ES-I3 (cell line): ENCODE results near the gene EPB41L1.

Experiments used
- H3K36me3 ChIP-seq: 2 replicates; pipeline ENCODE4 v1.6.1; 2013; ENCODE audit warnings: mild to moderate bottlenecking, low read length, control low read depth, moderate library complexity; ENCODE audit not compliant: insufficient read depth
- H3K4me1 ChIP-seq: 2 replicates; pipeline ENCODE4 v1.6.1; 2013; ENCODE audit warnings: mild to moderate bottlenecking, control low read depth, low read length; ENCODE audit not compliant: insufficient read depth
- H3K9ac ChIP-seq: 2 replicates; pipeline ENCODE4 v1.6.1; 2013; ENCODE audit warnings: low read depth, mild to moderate bottlenecking, low read length, moderate library complexity
- H3K9me3 ChIP-seq: 2 replicates; pipeline ENCODE4 v1.6.1; 2013; ENCODE audit warnings: mild to moderate bottlenecking, low read length, moderate library complexity; ENCODE audit not compliant: control insufficient read depth, insufficient read depth

Gene EPB41L1

DNA sequence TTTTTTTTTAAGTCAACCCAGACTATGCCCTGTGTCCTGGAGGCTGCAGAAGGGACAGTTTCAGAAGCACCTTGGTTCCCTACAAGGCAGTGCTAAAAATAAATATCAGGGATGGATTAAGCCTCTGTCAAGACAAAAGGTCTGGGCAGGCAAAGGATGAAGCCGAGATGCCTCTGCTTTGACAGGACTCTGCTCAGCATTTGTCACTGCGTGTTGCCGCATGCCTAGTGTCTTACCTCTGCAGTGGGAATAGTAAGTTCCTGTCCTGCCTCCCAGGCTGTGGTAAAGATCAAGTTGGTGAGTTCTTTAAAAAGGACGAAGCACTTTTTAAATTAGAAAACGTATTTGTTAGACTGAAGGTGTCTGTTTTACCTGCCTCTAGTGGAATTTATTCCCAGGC, 96.9 kb downstream of the EPB41L1 start:
- Histone ChIP-seq H3K36me3 (no peaks in the 10 kb centered on the region; the same call in none of the 2 replicates), H3K4me1 (no peaks in the 10 kb centered on the region), H3K9ac (no peak overlapping the region), H3K9me3 (no peaks in the 10 kb centered on the region)

DNA sequence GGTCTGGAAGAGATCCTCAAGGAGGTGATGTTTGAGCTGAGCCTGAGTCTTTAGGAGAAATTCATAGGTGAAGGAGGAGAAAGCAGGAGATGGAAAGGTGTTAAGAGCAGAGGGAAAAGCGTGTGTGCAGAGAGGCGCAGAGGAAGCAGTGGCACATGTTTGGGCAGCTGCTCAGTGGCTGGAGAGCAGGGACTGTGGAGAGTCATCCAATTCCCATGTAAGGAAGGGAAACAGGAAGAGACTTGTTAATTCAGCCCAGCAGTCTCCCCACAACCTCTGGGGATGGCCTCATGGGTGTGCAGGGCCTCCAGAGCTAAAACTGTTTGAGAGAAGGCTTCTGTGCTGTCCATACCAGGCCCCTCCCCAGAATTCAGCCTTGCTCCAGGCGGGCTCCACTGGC, 98.0 kb downstream of the EPB41L1 start:
- Histone ChIP-seq H3K36me3 (no peaks in the 10 kb centered on the region; the same call in none of the 2 replicates), H3K9me3 (no peaks in the 10 kb centered on the region), H3K9ac (no peak overlapping the region), H3K4me1 (no peaks in the 10 kb centered on the region)

DNA sequence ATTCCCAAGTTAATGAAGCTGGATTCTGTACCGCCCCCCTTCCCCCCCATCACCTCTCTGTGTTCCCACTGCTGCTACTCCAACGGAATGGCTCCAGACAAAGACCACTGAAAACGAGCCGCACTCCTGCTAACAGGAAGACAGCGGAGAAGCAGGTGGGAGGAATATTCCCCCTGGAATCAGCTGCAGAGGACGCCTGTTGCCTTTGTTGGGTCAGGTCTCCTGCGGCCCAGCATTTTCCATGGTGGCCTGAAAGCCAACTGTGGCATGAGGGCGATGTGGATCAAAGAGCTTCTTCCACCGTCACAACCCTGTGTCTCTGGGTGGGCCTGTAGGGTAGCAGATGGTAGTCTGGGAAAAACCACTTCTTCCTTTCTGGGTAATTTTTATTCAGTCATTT, 98.5 kb downstream of the EPB41L1 start:
- Histone ChIP-seq H3K36me3 (no peaks in the 10 kb centered on the region; the same call in none of the 2 replicates), H3K4me1 (no peaks in the 10 kb centered on the region), H3K9me3 (no peaks in the 10 kb centered on the region), H3K9ac (no peak overlapping the region)

DNA sequence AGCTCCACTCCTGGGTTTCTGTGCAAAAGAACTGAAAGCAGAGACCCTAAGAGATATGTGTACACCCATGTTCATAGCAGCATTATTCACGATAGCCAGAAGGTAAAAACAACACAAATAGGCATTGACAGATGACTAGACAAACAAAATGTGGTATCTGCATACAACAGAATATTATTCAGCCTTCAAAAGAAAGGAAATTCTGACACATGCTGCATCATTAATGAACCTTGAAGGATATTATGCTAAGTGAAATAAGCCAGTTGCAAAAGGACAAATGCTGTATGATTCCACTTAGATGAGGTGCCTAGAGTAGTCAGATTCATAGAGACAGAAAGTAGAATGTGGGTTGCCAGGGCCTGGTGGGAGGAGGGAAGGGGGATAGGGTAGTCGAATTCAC, 99.5 kb downstream of the EPB41L1 start:
- Histone ChIP-seq H3K9ac (no peak overlapping the region), H3K4me1 (peaks cover 4% of the 10 kb centered on the region; the same call in 1 of the 2 replicates), H3K36me3 (no peaks in the 10 kb centered on the region; the same call in 1 of the 2 replicates), H3K9me3 (no peaks in the 10 kb centered on the region)

DNA sequence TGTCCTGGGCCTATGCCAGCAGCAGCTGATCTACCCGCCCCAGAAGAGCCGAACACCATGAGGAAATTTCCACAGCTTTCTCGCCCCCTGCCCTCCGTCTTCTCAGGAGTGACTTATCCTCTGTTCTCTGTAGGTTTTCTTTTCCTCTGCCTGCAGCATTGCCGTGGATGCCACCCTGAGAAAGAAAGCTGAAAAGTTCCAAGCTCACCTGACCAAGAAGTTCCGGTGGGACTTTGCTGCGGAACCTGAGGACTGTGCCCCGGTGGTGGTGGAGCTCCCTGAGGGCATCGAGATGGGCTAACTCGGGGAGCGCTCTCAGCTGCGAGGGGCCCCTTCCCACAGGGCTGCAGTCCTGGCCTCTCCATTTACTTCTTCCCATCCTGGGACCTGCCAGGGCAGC, 100.9 kb downstream of the EPB41L1 start:
- Histone ChIP-seq H3K9me3 (no peaks in the 10 kb centered on the region), H3K4me1 (peaks cover 8% of the 10 kb centered on the region; the same call in 1 of the 2 replicates), H3K9ac (no peak overlapping the region), H3K36me3 (no peaks in the 10 kb centered on the region; the same call in 1 of the 2 replicates)

DNA sequence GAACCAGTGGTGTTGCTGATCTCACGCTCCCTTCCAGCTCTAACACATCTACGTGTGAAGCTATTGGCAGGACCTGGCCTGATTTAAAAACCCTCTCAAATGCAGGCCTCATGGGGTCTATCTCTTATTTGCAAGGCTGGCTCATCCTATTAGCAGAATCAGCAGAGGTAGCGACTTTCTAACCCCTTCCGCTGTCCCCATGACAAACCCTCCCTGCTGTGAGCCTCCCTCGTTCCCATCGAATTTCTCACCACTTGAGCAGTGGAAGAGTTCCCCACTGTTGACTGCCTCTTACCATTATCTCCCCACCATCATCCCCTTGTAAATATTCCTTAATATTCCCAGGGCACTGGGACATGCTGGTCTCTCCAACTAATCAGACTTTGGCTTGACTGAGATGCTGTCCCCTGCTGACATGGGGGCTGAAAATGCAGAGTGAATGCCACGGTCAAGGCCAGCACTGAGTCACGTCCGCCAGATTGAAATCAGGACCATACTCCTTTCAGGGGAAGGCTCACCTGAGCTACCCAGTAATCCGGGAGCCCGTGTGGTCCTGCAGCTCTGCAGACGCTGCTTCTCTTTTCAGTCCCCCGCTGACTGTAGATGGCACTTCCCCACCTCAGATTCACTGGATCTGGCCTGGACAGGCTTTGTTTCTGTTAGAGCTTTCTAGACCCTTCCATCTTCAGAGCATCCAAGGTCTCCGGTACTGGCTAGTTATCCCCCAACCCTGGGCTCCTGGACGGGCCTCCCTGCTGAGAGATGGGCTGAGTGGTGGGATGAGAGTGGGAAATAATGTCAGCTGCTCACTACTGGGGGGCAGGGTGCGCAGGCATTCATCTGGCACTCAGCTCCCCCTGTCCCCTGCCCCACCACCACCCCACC, 104.9 kb downstream of the EPB41L1 start:
- Histone ChIP-seq H3K9ac (no peak overlapping the region), H3K36me3 (no peaks in the 10 kb centered on the region; the same call in 1 of the 2 replicates), H3K4me1 (peaks cover 8% of the 10 kb centered on the region; the same call in 1 of the 2 replicates), H3K9me3 (no peaks in the 10 kb centered on the region)

DNA sequence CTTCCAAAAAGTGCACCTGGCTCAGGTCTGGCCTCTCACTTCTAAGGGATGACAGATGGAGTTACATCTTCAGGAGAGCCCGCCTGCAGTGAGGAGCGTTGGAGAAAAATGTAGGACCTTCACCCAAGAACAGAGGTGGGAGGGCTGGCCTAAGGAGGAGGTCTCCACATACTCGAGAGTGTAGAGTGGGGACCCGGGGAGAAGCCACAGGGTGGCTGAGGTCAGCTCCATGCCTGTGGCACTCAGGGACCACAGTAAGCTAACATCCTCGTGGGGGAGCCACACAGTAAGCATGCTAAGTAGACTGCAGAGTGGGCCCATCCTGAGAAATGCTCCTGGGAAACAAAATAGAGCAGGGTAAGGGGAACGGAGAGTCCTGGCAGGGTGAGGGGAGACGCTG, 105.8 kb downstream of the EPB41L1 start:
- Histone ChIP-seq H3K9ac (no peak overlapping the region), H3K9me3 (no peaks in the 10 kb centered on the region), H3K36me3 (no peaks in the 10 kb centered on the region), H3K4me1 (peaks cover 8% of the 10 kb centered on the region; the same call in 1 of the 2 replicates)

DNA sequence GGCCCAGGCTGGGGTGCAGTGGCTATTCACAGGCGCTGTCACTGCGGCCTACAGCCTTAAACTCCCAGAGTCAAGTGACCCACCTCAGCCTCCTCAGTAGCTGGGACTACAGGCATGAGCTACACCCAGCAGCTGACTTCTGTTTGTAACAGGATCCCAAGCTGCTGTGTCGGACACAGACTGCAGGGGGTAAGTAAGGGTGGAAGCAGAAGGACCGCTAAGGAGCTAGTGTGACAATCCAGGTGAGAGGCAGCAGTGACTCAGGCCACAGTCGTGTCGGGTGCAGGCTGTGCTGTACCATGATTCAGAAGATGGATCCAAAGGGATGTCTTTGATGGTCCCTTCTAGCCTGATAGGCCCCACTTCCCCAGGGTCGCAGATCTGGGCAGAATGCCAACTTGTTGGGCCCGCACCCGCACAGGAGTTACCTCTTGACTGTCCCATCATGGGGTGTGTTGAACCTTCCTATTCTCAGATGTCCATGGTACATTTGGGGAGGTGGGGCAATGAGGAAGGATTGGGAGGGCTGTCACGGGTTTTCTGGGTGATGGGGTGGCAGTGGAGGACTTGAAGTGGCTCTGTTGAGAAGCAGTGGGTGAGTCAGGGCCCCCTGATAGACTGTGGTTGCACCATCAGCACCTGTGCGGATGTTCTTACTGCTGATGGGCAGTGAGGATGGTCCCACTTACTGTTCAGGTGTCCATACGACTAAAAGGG, 107.0 kb downstream of the EPB41L1 start:
- Histone ChIP-seq H3K9ac (no peak overlapping the region), H3K4me1 (peaks cover 8% of the 10 kb centered on the region; the same call in 1 of the 2 replicates), H3K9me3 (no peaks in the 10 kb centered on the region), H3K36me3 (no peaks in the 10 kb centered on the region)

DNA sequence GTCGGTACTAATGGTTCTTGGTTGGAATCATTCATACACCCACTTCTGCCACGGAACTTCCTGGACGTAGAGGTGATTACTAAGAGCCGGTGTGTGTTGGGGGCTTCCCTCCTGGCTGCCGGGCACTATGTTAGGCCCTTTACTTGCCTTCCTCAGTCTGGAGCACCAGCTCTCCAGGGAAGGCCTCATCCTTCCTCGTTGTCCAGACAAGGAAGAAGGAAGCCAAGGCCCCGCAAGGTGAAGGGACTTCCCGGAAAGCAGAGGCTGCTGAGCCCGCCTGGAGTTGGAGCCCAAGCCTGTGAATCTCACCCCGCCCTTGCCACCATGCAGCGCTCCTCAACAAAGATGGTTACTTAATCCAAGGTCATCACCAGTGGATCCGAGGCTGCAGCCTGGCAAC, 107.9 kb downstream of the EPB41L1 start:
- H3K4me1 ChIP-seq: peaks cover 8% of the 10 kb centered on the region; the same call in 1 of the 2 replicates
- no peak overlapping the region for H3K9ac ChIP-seq
- H3K36me3 ChIP-seq: no peaks in the 10 kb centered on the region
- no peaks in the 10 kb centered on the region for H3K9me3 ChIP-seq

DNA sequence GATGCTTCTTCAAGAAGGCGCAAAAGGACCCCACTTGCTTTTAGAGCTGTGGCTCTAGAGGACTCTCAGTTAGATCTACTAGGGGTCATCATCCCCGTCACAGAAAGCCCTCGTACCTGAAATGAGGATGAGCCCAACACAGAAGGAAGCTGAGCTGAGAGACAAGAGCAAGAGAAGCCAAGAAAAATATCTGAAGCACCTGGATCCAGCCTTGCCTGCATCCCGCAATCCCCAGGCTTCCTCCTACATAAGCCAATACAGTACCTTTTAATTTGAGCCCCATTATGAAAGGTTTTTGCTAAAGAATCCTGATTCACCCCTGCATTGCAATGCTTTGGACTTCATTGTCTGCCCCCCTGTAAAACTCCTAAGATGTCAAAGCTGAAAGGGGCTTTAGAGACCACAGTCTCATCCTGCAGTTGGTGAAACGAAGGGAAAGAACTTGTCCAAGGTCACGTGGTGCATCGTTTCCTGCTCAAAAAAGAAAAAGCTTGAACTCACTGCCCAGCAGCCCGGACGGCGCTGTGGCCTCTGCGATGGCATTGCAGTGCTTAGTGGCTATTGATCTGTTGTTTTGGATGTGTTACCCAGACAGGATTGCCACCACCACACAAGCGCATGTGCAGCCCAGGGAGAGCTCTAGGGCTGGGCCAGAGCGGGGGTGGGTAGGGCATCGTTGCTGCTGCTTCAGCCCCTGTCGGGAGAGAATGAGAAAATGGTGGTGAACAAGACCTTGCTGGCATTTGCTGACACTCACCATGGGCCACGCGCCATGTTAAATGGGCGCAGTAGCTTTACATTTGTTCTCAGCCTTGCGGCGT, 110.1 kb downstream of the EPB41L1 start:
- H3K4me1 ChIP-seq: peaks cover 6% of the 10 kb centered on the region
- no peaks in the 10 kb centered on the region for H3K9me3 ChIP-seq
- H3K9ac ChIP-seq: no peak overlapping the region
- no peaks in the 10 kb centered on the region for H3K36me3 ChIP-seq

DNA sequence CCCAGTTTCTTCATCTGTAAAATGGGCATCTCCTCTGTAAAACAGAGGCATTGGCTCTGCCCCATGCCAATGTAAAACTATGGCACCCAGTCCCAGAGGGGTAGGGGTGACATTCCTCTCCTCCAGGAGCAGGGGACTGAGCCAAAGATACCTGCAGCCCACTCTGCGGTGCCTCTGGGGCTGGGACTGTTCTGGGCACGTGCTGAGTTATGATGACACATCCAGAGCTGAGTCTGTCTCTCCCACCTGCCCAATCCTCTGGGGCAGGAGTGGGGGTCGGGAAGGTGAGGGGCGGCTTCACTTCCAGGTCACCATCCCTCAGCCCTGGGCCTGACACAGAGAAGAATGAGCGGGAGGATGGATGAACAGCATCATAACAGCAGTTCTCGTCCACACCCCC, 111.6 kb downstream of the EPB41L1 start:
- H3K4me1 ChIP-seq: peaks cover 10% of the 10 kb centered on the region
- H3K36me3 ChIP-seq: no peaks in the 10 kb centered on the region
- no peak overlapping the region for H3K9ac ChIP-seq
- H3K9me3 ChIP-seq: no peaks in the 10 kb centered on the region

DNA sequence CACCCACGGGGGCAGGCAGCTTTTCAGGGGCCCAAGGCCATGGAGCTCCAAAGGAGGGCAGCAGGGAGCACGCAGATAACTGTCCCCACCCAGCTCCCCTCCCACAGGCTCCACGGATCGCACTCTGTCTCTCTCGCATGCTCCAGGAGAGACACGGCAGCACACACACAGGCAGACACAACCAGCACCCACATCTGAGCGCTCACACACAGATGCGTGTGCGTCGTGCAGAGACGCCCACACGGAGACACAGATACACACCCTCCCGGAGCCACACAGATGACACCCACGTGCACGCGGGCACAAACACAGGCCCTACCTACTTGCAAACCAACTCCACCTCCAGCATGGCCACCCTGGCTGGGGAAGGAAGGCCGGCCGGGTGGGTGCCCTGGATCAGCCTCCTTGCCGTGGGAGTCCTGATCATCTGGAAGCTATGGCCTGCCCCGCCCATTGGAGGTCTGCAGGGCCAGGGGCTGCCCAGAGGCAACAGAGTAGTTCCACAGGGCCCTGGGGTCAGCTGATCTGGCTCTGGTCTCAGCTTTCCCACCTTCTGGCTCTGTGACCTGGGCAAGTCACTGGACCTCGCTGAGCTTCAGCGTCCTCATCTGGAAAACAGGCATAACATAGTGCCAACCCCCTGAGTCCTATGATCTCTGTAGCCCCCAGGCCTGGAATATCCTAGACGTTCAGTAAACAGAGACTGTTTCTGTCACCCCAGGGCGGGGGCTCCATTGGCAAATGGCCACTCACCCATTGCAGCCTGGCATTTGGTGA, 113.3 kb downstream of the EPB41L1 start:
- Histone ChIP-seq H3K4me1 (peaks cover 10% of the 10 kb centered on the region), H3K9me3 (no peaks in the 10 kb centered on the region), H3K36me3 (no peaks in the 10 kb centered on the region), H3K9ac (no peak overlapping the region)

DNA sequence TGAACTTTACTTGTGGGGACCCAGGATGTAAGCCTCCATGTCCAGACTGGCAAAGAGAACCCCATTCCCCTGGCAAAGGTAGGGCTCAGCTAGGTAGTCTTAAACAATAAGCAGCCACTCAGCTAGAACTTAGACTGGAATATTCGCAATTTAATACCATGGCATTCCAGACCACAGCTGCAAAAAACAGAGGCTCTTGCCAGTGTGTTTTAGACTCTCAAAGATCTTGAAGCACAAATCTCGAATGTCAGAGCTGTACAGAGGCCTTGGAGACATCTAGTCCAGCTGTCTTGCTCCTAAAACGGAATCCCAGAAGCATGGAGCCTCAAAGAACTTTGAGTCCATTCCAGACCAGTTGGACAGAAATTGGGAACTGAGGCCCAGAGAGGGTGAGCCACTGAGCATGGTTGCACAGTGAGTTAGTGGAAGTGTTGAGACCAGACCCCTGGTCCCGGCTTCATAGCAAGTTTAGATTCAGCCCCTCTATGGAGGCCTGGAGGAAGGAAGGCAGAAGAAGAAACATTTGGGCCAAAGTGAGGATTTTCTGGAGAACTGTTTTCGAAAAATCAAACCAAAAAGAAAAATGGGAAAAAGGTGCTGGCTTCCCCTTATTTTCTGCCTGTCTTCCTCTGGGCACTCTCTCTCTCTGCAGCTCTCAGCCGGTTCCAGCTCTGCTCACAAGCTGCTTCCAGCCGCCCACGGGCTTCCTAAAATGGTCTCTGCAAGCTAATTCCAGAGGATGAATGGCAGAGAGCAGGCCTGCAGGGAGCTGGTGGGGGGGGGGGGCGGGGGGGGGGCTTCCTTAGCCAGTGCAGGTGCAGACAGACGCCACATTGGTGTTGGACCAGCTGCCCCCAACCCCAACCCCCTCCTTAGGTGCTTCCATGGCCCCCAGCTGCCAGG, 114.2 kb downstream of the EPB41L1 start:
- Histone ChIP-seq H3K9me3 (no peaks in the 10 kb centered on the region), H3K36me3 (no peaks in the 10 kb centered on the region), H3K9ac (no peak overlapping the region), H3K4me1 (peaks cover 10% of the 10 kb centered on the region)
